SU-DHL-6 (cell line): Measurements from ENCODE around the gene CDK13.

Experiments
- H2AFZ ChIP-seq: fragments of 200-600 bp; sonication (generic); 2 replicates; pipeline ENCODE4 v1.6.1; 2014; ENCODE audit warnings: low read depth, mild to moderate bottlenecking, moderate library complexity, mixed read lengths, antibody characterized with exemption, low read length; ENCODE audit not compliant: severe bottlenecking
- H3F3A ChIP-seq: fragments of 200-600 bp; shearing (Covaris generic); 2 replicates; pipeline ENCODE4 v1.6.0; 2016; ENCODE audit warnings: antibody characterized with exemption, mild to moderate bottlenecking; ENCODE audit not compliant: insufficient read depth
- H3K27ac ChIP-seq: fragments of 200-600 bp; sonication (generic); 2 replicates; pipeline ENCODE4 v1.5.1; 2016; ENCODE audit warnings: low read depth, mild to moderate bottlenecking, low read length, moderate library complexity, mixed read lengths
- H3K27me3 ChIP-seq: fragments of 200-600 bp; sonication (generic), shearing (Covaris generic); 2 replicates; pipeline ENCODE4 v1.6.0; 2014; ENCODE audit warnings: mild to moderate bottlenecking, low read length
- H3K36me3 ChIP-seq: fragments of 200-600 bp; sonication (generic); 2 replicates; pipeline ENCODE4 v1.6.1; 2014; ENCODE audit warnings: mild to moderate bottlenecking, low read length, mixed read lengths
- H3K4me2 ChIP-seq: fragments of 300-600, 200-600 bp; shearing (Covaris generic), sonication (generic); 2 replicates; pipeline ENCODE4 v1.6.0; 2014; ENCODE audit warnings: low read length, low read depth, mild to moderate bottlenecking; ENCODE audit not compliant: poor library complexity, severe bottlenecking
- H3K4me3 ChIP-seq: fragments of 200-600 bp; sonication (generic); 2 replicates; pipeline ENCODE4 v1.5.1; 2014; ENCODE audit warnings: antibody characterized with exemption, low read length, mild to moderate bottlenecking, mixed read lengths; ENCODE audit not compliant: insufficient read depth, poor library complexity, severe bottlenecking
- H3K79me2 ChIP-seq: fragments of 200-600 bp; sonication (generic); 2 replicates; pipeline ENCODE4 v1.6.1; 2014; ENCODE audit warnings: mild to moderate bottlenecking, low read length, moderate library complexity; ENCODE audit not compliant: insufficient read depth
- H3K9ac ChIP-seq: fragments of 200-600 bp; sonication (generic); 2 replicates; pipeline ENCODE4 v1.7.0; 2014; ENCODE audit warnings: mild to moderate bottlenecking, low read length
- H3K9me2 ChIP-seq: fragments of 200-600 bp; sonication (generic); replicated peaks from 2 replicates; pipeline ENCODE4 v1.6.1; 2014; ENCODE audit warnings: low read length; ENCODE audit not compliant: insufficient read depth
- H3K9me3 ChIP-seq: fragments of 200-600 bp; sonication (generic); 2 replicates; pipeline ENCODE4 v1.6.1; 2014; ENCODE audit warnings: low read length, mixed read lengths; ENCODE audit not compliant: insufficient read depth
- H4K20me1 ChIP-seq: fragments of 200-600 bp; sonication (generic); 2 replicates; pipeline ENCODE4 v1.6.1; 2014; ENCODE audit warnings: low read depth, mild to moderate bottlenecking, antibody characterized with exemption, low read length, moderate library complexity, mixed read lengths
- CTCF ChIP-seq: fragments of 200-600 bp; sonication (generic); IDR thresholded peaks from one replicate; pipeline ENCODE4 v1.5.1; 2017; ENCODE audit warnings: antibody characterized with exemption, mild to moderate bottlenecking, low read length, moderate library complexity; ENCODE audit not compliant: insufficient read depth, poor library complexity, severe bottlenecking
- EZH2phosphoT487 ChIP-seq: fragments of 200-600 bp; sonication (generic), shearing (Covaris generic); conservative IDR thresholded peaks from 2 replicates; pipeline ENCODE4 v1.6.1; 2018; ENCODE audit warnings: mild to moderate bottlenecking, antibody characterized with exemption, low read length, moderate library complexity, mixed read lengths

Gene CDK13

GRCh38 chr7:40098810-40099209 lies 148.8 kb downstream of the CDK13 start:
- peaks cover 21% of the 10 kb centered on the region; the same call in 1 of the 2 replicates for H3K36me3 ChIP-seq
- no peak for TF ChIP-seq CTCF
- no peaks in the 10 kb centered on the region for H4K20me1 ChIP-seq
- H3K4me2 ChIP-seq = no peak overlapping the region
- no peak overlapping the region for H3K9ac ChIP-seq
- 0 out of 2 replicates have a peak, but pooled peaks cover 4% of the 10 kb centered on the region for H3F3A ChIP-seq
- H3K9me3 ChIP-seq = no peaks in the 10 kb centered on the region
- H3K9me2 ChIP-seq = no peaks in the 10 kb centered on the region
- H3K79me2 ChIP-seq = no peaks in the 10 kb centered on the region
- no peak overlapping the region for H2AFZ ChIP-seq
- no peak overlapping the region for H3K4me3 ChIP-seq
- H3K27me3 ChIP-seq = no peaks in the 10 kb centered on the region
- no peak overlapping the region for H3K27ac ChIP-seq

GRCh38 chr7:40099837-40100236 lies 149.8 kb downstream of the CDK13 start:
- peaks cover 13% of the 10 kb centered on the region; the same call in 1 of the 2 replicates for H3K36me3 ChIP-seq
- no peaks in the 10 kb centered on the region for H3K9me3 ChIP-seq
- 0 out of 2 replicates have a peak, but pooled peaks cover 4% of the 10 kb centered on the region for H3F3A ChIP-seq

GRCh38 chr7:40101201-40101600 lies 151.1 kb downstream of the CDK13 start:
- Histone ChIP-seq H3K4me2 (no peak overlapping the region), H3K9me2 (no peaks in the 10 kb centered on the region), H2AFZ (no peak overlapping the region), H4K20me1 (no peaks in the 10 kb centered on the region), H3K9ac (no peak overlapping the region), H3K27me3 (no peaks in the 10 kb centered on the region), H3K36me3 (peaks cover 6% of the 10 kb centered on the region; the same call in 1 of the 2 replicates), H3F3A (0 out of 2 replicates have a peak, but pooled peaks cover 4% of the 10 kb centered on the region), H3K4me3 (no peak overlapping the region), H3K27ac (no peak overlapping the region), H3K79me2 (no peaks in the 10 kb centered on the region), H3K9me3 (no peaks in the 10 kb centered on the region)
- no peak for TF ChIP-seq EZH2phosphoT487
- TF ChIP-seq CTCF = no peak

More at GRCh38 chr7:40099837-40100236, 149.8 kb downstream of the CDK13 start:
- H4K20me1 ChIP-seq = no peaks in the 10 kb centered on the region
- no peak overlapping the region for H3K9ac ChIP-seq
- no peaks in the 10 kb centered on the region for H3K9me2 ChIP-seq
- H3K4me2 ChIP-seq = no peak overlapping the region
- no peak overlapping the region for H2AFZ ChIP-seq
- no peaks in the 10 kb centered on the region for H3K79me2 ChIP-seq
- H3K27me3 ChIP-seq = no peaks in the 10 kb centered on the region
- H3K4me3 ChIP-seq = no peak overlapping the region
- no peak overlapping the region for H3K27ac ChIP-seq
- TF ChIP-seq CTCF = no peak
